Fibroblast of mammary gland (primary cell): ENCODE measurements around the gene ACD.
A peak's percentile ranks its signal among the peaks of the same experiment; 100 is the strongest.

Experiments used
- DNase-seq: peaks from one replicate; pipeline ENCODE4 v3.0.0-alpha.2; 2010; ENCODE audit warnings: low read depth
- H3K4me3 ChIP-seq: 2 replicates; pipeline ENCODE4 v1.5.1; 2011; ENCODE audit warnings: low read depth, mild to moderate bottlenecking, low read length, moderate library complexity; ENCODE audit not compliant: control insufficient read depth
- CTCF ChIP-seq: conservative IDR thresholded peaks from 2 replicates; pipeline ENCODE4 v1.5.1; 2011; ENCODE audit warnings: low read depth, low read length, inconsistent platforms; ENCODE audit not compliant: control insufficient read depth, insufficient read depth

Gene ACD

GRCh38 chr16:67657017-67657608 is 2.9 kb downstream of the ACD start:
- no peak for TF ChIP-seq CTCF
- H3K4me3 ChIP-seq = no peak overlapping the region
- no peak for DNase-seq

- no peak overlapping the region for H3K4me3 ChIP-seq
- TF ChIP-seq CTCF = no peak
- no peak for DNase-seq
Observed at GRCh38 chr16:67656344-67657016, 3.6 kb downstream of the ACD start.

- no peak for TF ChIP-seq CTCF
- no peak for DNase-seq
- no peak overlapping the region for H3K4me3 ChIP-seq
Observed at GRCh38 chr16:67655363-67655762, 4.7 kb downstream of the ACD start.

GRCh38 chr16:67654403-67654911 is 5.6 kb downstream of the ACD start:
- no peak overlapping the region for H3K4me3 ChIP-seq
- DNase-seq = no peak
- TF ChIP-seq CTCF = no peak

- no peak for TF ChIP-seq CTCF
- H3K4me3 ChIP-seq = peak overlapping the region; percentile 13
- no peak for DNase-seq
Observed at GRCh38 chr16:67653789-67654402, 6.2 kb downstream of the ACD start.

- no peak for DNase-seq
- TF ChIP-seq CTCF = no peak
- H3K4me3 ChIP-seq = peak overlapping the region; percentile 35
Observed at GRCh38 chr16:67653128-67653788, 6.8 kb downstream of the ACD start.
